Measurements from ENCODE around the gene MED15.

DNA sequence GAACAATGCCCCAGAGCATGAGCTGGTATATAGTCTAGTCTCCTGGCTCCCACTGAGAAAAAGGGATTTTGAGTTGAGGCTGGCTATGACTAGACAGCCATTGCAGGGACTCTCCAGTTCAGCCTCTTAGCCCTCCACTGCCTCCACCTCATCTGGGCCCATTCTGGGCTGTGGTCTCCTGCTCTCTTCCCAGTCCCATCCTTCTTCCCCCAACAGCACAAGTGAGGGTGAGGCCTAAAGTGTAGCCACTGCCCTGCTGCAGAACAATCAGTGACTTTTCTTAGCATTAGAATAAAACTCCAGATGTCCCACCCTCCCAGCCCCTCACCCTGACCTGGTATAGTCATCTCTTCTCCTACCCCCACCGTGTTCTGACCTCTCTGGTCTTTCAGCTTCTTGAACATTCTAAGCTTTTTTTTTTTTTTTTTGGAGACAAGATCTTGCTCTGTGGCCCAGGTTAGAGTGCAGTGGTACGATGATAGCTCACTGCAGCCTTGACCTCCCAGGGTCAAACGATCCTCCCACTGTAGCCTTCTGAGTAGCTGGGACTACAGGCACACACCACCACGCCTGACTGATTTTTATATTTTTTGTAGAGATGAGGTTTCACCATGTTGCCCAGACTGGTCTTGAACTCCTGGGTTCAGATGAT, 4.3 kb downstream of the MED15 start:
- TF ChIP-seq, protein P1, sequence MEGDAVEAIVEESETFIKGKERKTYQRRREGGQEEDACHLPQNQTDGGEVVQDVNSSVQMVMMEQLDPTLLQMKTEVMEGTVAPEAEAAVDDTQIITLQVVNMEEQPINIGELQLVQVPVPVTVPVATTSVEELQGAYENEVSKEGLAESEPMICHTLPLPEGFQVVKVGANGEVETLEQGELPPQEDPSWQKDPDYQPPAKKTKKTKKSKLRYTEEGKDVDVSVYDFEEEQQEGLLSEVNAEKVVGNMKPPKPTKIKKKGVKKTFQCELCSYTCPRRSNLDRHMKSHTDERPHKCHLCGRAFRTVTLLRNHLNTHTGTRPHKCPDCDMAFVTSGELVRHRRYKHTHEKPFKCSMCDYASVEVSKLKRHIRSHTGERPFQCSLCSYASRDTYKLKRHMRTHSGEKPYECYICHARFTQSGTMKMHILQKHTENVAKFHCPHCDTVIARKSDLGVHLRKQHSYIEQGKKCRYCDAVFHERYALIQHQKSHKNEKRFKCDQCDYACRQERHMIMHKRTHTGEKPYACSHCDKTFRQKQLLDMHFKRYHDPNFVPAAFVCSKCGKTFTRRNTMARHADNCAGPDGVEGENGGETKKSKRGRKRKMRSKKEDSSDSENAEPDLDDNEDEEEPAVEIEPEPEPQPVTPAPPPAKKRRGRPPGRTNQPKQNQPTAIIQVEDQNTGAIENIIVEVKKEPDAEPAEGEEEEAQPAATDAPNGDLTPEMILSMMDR (IDR thresholded peaks at IDR 0.05) = no peak
- no peak for TF ChIP-seq POLR2A (IDR thresholded peaks at IDR 0.05)
